ENCODE measurements around the gene HOXA6.

The HOXA6 gene

GRCh38 chr7:27142580-27143022 lies 5.0 kb downstream of the HOXA6 start:
- no peak for TF ChIP-seq CTCF (IDR thresholded peaks at IDR 0.05; ENCODE audit: insufficient read depth, low read depth, low read length, missing control alignments)
- no peak for DNase-seq (ENCODE audit: low read depth)
- peak overlapping the region; percentile 37; the same call in 1 of the 2 replicates for H3K4me3 ChIP-seq (ENCODE audit: low read depth, low read length)

- TF ChIP-seq CTCF (IDR thresholded peaks at IDR 0.05; ENCODE audit: insufficient read depth, low read depth, low read length, missing control alignments): no peak
- no peak overlapping the region for H3K4me3 ChIP-seq (ENCODE audit: low read depth, low read length)
- DNase-seq (ENCODE audit: low read depth): no peak
Observed at GRCh38 chr7:27141923-27142579, 5.5 kb downstream of the HOXA6 start.

GRCh38 chr7:27141137-27141922 lies 6.2 kb downstream of the HOXA6 start:
- H3K4me3 ChIP-seq (ENCODE audit: low read depth, low read length): no peak overlapping the region
- no peak for DNase-seq (ENCODE audit: low read depth)
- TF ChIP-seq CTCF (IDR thresholded peaks at IDR 0.05; ENCODE audit: insufficient read depth, low read depth, low read length, missing control alignments): no peak

- H3K4me3 ChIP-seq (ENCODE audit: low read depth, low read length): no peak overlapping the region
- TF ChIP-seq CTCF (IDR thresholded peaks at IDR 0.05; ENCODE audit: insufficient read depth, low read depth, low read length, missing control alignments): no peak
- no peak for DNase-seq (ENCODE audit: low read depth)
Observed at GRCh38 chr7:27140126-27140857, 7.3 kb downstream of the HOXA6 start.

GRCh38 chr7:27139334-27140125 lies 8.0 kb downstream of the HOXA6 start:
- DNase-seq (ENCODE audit: low read depth): no peak
- no peak for TF ChIP-seq CTCF (IDR thresholded peaks at IDR 0.05; ENCODE audit: insufficient read depth, low read depth, low read length, missing control alignments)
- no peak overlapping the region for H3K4me3 ChIP-seq (ENCODE audit: low read depth, low read length)

GRCh38 chr7:27138985-27139333 lies 8.6 kb downstream of the HOXA6 start:
- H3K4me3 ChIP-seq (ENCODE audit: low read depth, low read length): no peak overlapping the region
- no peak for TF ChIP-seq CTCF (IDR thresholded peaks at IDR 0.05; ENCODE audit: insufficient read depth, low read depth, low read length, missing control alignments)
- DNase-seq (ENCODE audit: low read depth): no peak

All from GM12865 (cell line).